A549 (cell line): Measurements from ENCODE around the gene UBE3C. TPM values are rescaled to one million over a fixed set of nuclear protein-coding genes. Genes with fewer than 3 reads are reported as not detected.

Experiments used
- ATAC-seq, 2 experiments: fragments of 200-7000 bp in 1 of 2; fragments of >200 bp in 1 of 2; cut with Nextera tagmentation in 1 of 2; cut with Tn5 transposase in 1 of 2; 3 replicates each; pipeline versions ENCODE4 v1.8.0 to v1.9.1; 2018 to 2020; ENCODE audit warnings: mild to moderate bottlenecking in 1 of 2, moderate library complexity in 1 of 2
- CTCF ChIA-PET: fragments of 300-600 bp; sonication (Branson Sonifier 250); formaldehyde crosslinking; extraction: SDS; loops from one replicate; lab custom pipeline; 2021; ENCODE audit warnings: antibody characterized with exemption, inconsistent platforms; lab: Yijun Ruan, JAX
- POLR2A ChIA-PET: fragments of 350-600 bp; formaldehyde crosslinking; extraction: SDS; loops from one replicate; lab custom pipeline; 2021; ENCODE audit warnings: antibody characterized with exemption, inconsistent platforms; lab: Yijun Ruan, JAX
- DNase-seq, 2 experiments: peaks; one replicate each; pipeline versions ENCODE4 v3.0.0 to v3.0.0-alpha.2; 2011 to 2016; ENCODE audit warnings: low read depth in 1 of 2, low spot score in 1 of 2
- FAIRE-seq: peaks from 2 replicates; lab custom pipeline; 2011; peaks lifted over from hg19 to GRCh38; lab: Jason Lieb, UNC
- H3K27ac ChIP-seq, 2 experiments: fragments of >200 bp; sonication (Bioruptor Twin); formaldehyde crosslinking; 3 replicates each; pipeline ENCODE4 v1.5.1; 2016 to 2017
- H3K4me1 ChIP-seq: fragments of >200 bp; sonication (Bioruptor Twin); formaldehyde crosslinking; 3 replicates; pipeline ENCODE4 v1.6.1; 2016
- H3K4me2 ChIP-seq: fragments of >200 bp; sonication (Bioruptor Twin); formaldehyde crosslinking; 3 replicates; pipeline ENCODE4 v1.6.1; 2016
- H3K4me3 ChIP-seq: fragments of >200 bp; sonication (Bioruptor Twin); formaldehyde crosslinking; 3 replicates; pipeline ENCODE4 v1.5.1; 2016
- H3K9me3 ChIP-seq: fragments of >200 bp; sonication (Bioruptor Twin); formaldehyde crosslinking; 3 replicates; pipeline ENCODE4 v1.6.1; 2016
- BHLHE40 ChIP-seq: IDR thresholded peaks from 2 replicates; pipeline ENCODE4 v1.6.1; 2012; ENCODE audit warnings: low read depth, low read length, inconsistent platforms
- CBX2 ChIP-seq: fragments of 200-600 bp; sonication (generic); IDR thresholded peaks from 2 replicates; pipeline ENCODE4 v1.6.1; 2016; ENCODE audit warnings: low read depth, mild to moderate bottlenecking, borderline replicate concordance
- CEBPB ChIP-seq, 2 experiments: fragments of >200 bp in 1 of 2; sonication (Bioruptor Twin) in 1 of 2; formaldehyde crosslinking in 1 of 2; IDR thresholded peaks; 2 replicates each; pipeline ENCODE4 v1.6.1; 2012 to 2016
- CHD2 ChIP-seq: fragments of 150-350 bp; IDR thresholded peaks from 2 replicates; pipeline ENCODE4 v1.6.1; 2014; ENCODE audit warnings: low read length; ENCODE audit not compliant: partially characterized antibody
- CHD4 ChIP-seq: fragments of 200-600 bp; sonication (generic); IDR thresholded peaks from 2 replicates; pipeline ENCODE4 v1.6.1; 2016; ENCODE audit warnings: antibody characterized with exemption, mild to moderate bottlenecking, borderline replicate concordance
- E2F6 ChIP-seq: IDR thresholded peaks from 2 replicates; pipeline ENCODE4 v1.6.1; 2012; ENCODE audit warnings: low read depth, borderline replicate concordance
- EHF ChIP-seq: fragments of 250-450 bp; sonication (Bioruptor Pico); IDR thresholded peaks from 2 replicates; pipeline ENCODE4 v1.5.0; 2020; ENCODE audit warnings: mild to moderate bottlenecking
- EHMT2 ChIP-seq: fragments of 200-600 bp; sonication (generic); IDR thresholded peaks from 2 replicates; pipeline ENCODE4 v1.6.1; 2016; ENCODE audit warnings: antibody characterized with exemption, low read depth, mild to moderate bottlenecking, moderate library complexity
- ELK1 ChIP-seq: fragments of 150-350 bp; IDR thresholded peaks from 2 replicates; pipeline ENCODE4 v1.6.1; 2014; ENCODE audit warnings: low read depth, mild to moderate bottlenecking, low read length
- ESRRA ChIP-seq: fragments of 150-350 bp; IDR thresholded peaks from 2 replicates; pipeline ENCODE4 v1.6.1; 2014; ENCODE audit warnings: mild to moderate bottlenecking, low read length, borderline replicate concordance
- FOSB ChIP-seq: fragments of 250-450 bp; sonication (Bioruptor Pico); IDR thresholded peaks from 2 replicates; pipeline ENCODE4 v1.5.0; 2020; ENCODE audit warnings: mild to moderate bottlenecking, moderate library complexity
- FOSL2 ChIP-seq, 2 experiments: fragments of 450-650 bp in 1 of 2; fragments of >200 bp in 1 of 2; sonication (Bioruptor Twin) in 1 of 2; formaldehyde crosslinking; IDR thresholded peaks; 2 replicates each; pipeline versions ENCODE4 v1.5.0 to v1.6.1; 2016 to 2020; ENCODE audit warnings: mild to moderate bottlenecking in 1 of 2, moderate library complexity in 1 of 2
- FOXS1 ChIP-seq: fragments of 250-450 bp; sonication (Bioruptor Pico); IDR thresholded peaks from 2 replicates; pipeline ENCODE4 v1.5.0; 2020; ENCODE audit warnings: mild to moderate bottlenecking, moderate library complexity
- GATA3 ChIP-seq: IDR thresholded peaks from 2 replicates; pipeline ENCODE4 v1.6.1; 2012; ENCODE audit warnings: borderline replicate concordance
- HDAC2 ChIP-seq: fragments of 200-600 bp; sonication (generic); IDR thresholded peaks from 2 replicates; pipeline ENCODE4 v1.6.1; 2016
- HOXB13 ChIP-seq: fragments of 250-450 bp; sonication (Bioruptor Pico); IDR thresholded peaks from 2 replicates; pipeline ENCODE4 v1.5.0; 2020; ENCODE audit warnings: low read depth, mild to moderate bottlenecking, moderate library complexity
- HOXB5 ChIP-seq: fragments of 250-450 bp; sonication (Bioruptor Pico); IDR thresholded peaks from 2 replicates; pipeline ENCODE4 v1.5.0; 2020; ENCODE audit warnings: mild to moderate bottlenecking, moderate library complexity
- JUN ChIP-seq, 2 experiments: fragments of >200 bp; sonication (Bioruptor Twin); formaldehyde crosslinking; IDR thresholded peaks; 2 replicates in 1 of 2; 3 replicates in 1 of 2; pipeline ENCODE4 v1.6.1; 2016 to 2017
- JUNB ChIP-seq: fragments of >200 bp; sonication (Bioruptor Twin); formaldehyde crosslinking; IDR thresholded peaks from 2 replicates; pipeline ENCODE4 v1.6.1; 2016
- KDM5A ChIP-seq: fragments of 200-600 bp; sonication (generic); IDR thresholded peaks from 2 replicates; pipeline ENCODE4 v1.6.1; 2016; ENCODE audit warnings: antibody characterized with exemption, mild to moderate bottlenecking
- MAFK ChIP-seq: fragments of 450-650 bp; IDR thresholded peaks from 2 replicates; pipeline ENCODE4 v1.6.1; 2014; ENCODE audit not compliant: partially characterized antibody
- MAZ ChIP-seq: fragments of 150-350 bp; IDR thresholded peaks from 2 replicates; pipeline ENCODE4 v1.6.1; 2014; ENCODE audit warnings: antibody characterized with exemption, low read depth, low read length, borderline replicate concordance
- MYC ChIP-seq: IDR thresholded peaks from 2 replicates; pipeline ENCODE4 v1.6.1; 2012; ENCODE audit warnings: mild to moderate bottlenecking, inconsistent platforms, low read length, improper control_type of control experiment, borderline replicate concordance
- NFE2L2 ChIP-seq: fragments of 150-350 bp; conservative IDR thresholded peaks from 2 replicates; pipeline ENCODE4 v1.6.1; 2014; ENCODE audit warnings: low read length
- POLR2A ChIP-seq: IDR thresholded peaks from 2 replicates; pipeline ENCODE4 v1.6.1; 2012; ENCODE audit warnings: mild to moderate bottlenecking, low read length
- RAD21 ChIP-seq, 2 experiments: fragments of >200 bp in 1 of 2; sonication (Bioruptor Twin) in 1 of 2; formaldehyde crosslinking in 1 of 2; IDR thresholded peaks in 1 of 2; conservative IDR thresholded peaks in 1 of 2; 2 replicates in 1 of 2; 3 replicates in 1 of 2; pipeline ENCODE4 v1.6.1; 2012 to 2018; ENCODE audit warnings: inconsistent platforms in 1 of 2
- RARB ChIP-seq: fragments of 250-450 bp; sonication (Bioruptor Pico); IDR thresholded peaks from 2 replicates; pipeline ENCODE4 v1.8.0; 2021; ENCODE audit warnings: mild to moderate bottlenecking, moderate library complexity
- RCOR1 ChIP-seq: fragments of 150-350 bp; IDR thresholded peaks from 2 replicates; pipeline ENCODE4 v1.6.1; 2014; ENCODE audit warnings: antibody characterized with exemption, low read length, low read depth
- RFX5 ChIP-seq: fragments of 450-650 bp; IDR thresholded peaks from 2 replicates; pipeline ENCODE4 v1.7.1; 2014; ENCODE audit warnings: antibody characterized with exemption, mild to moderate bottlenecking, moderate library complexity
- SMC3 ChIP-seq: fragments of >200 bp; sonication (Bioruptor Twin); formaldehyde crosslinking; IDR thresholded peaks from 3 replicates; pipeline ENCODE4 v1.6.1; 2018; ENCODE audit warnings: inconsistent platforms
- TFCP2L1 ChIP-seq: fragments of 250-450 bp; sonication (Bioruptor Pico); IDR thresholded peaks from 2 replicates; pipeline ENCODE4 v1.5.0; 2021; ENCODE audit warnings: mild to moderate bottlenecking
- TP53 ChIP-seq: fragments of 250-450 bp; sonication (Bioruptor Pico); IDR thresholded peaks from 2 replicates; pipeline ENCODE4 v1.5.0; 2021; ENCODE audit warnings: mild to moderate bottlenecking, moderate library complexity
- USF2 ChIP-seq: fragments of 450-650 bp; IDR thresholded peaks from 2 replicates; pipeline ENCODE4 v1.6.1; 2014; ENCODE audit warnings: antibody characterized with exemption
- ZC3H11A ChIP-seq: fragments of 450-650 bp; IDR thresholded peaks from 2 replicates; pipeline ENCODE4 v1.6.1; 2014; ENCODE audit warnings: antibody characterized with exemption, mild to moderate bottlenecking
- ZFP36 ChIP-seq: fragments of 450-650 bp; IDR thresholded peaks from 2 replicates; pipeline ENCODE4 v1.6.1; 2014; ENCODE audit warnings: borderline replicate concordance; ENCODE audit not compliant: partially characterized antibody
- WGBS: methylation state at CpG from one replicate; pipeline ENCODE4 v1.1.6; 2017; ENCODE audit errors: missing lambda C conversion rate; 5-methylcytosine and 5-hydroxymethylcytosine counted together
- polyA plus RNA-seq, 4 experiments: library from polyadenylated mRNA; depleted of rRNA in 3 of 4; stranded (reverse); fragments of >200 nt; fragmentation: RNase III in 1 of 4; extraction: RNeasy Plus Mini Kit Qiagen cat#74134 plus additional on column Dnase treatment in 1 of 4; gene quantifications; 2 replicates in 3 of 4; 3 replicates in 1 of 4; pipeline ENCODE4 v1.2.3, GENCODE V29; 2011 to 2017
- TF ChIP-seq, protein P1 (sequence below): fragments of 250-450 bp; sonication (Bioruptor Pico); IDR thresholded peaks from 2 replicates; pipeline ENCODE4 v1.5.0; 2020; ENCODE audit warnings: low read depth, mild to moderate bottlenecking, moderate library complexity

The UBE3C gene
- polyA plus RNA-seq, 2 of the 4 experiments (the other 2 are of a cell fraction), result 52.1 to 73.2 TPM

DNA sequence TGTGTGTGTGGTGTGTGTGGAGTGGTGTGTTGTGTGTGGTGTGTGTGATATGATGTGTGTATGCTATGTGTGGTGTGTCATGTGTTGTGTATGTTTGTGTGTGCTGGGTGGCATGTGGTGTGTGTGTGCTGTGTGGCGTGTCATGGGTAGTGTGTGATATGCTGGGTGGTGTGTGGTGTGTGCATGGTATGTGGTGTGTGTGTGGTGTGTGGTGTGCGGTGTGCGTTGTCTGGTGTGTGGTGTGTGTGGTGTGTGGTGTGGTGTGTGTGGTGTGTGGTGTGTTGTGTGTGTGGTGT lies 160.5 kb downstream of the UBE3C start:
- peaks cover 21% of the 10 kb centered on the region for H3K4me1 ChIP-seq
- ChIA-PET POLR2A (interaction anchor here (0.6 to 1.5 kb wide), 5 partner anchors 12 to 364 kb away, joined by 3 to 9 read pairs (median 4); partner anchors contain the start of gene DNAJB6), CTCF (interaction anchor here (0.5 to 1.9 kb wide), 6 partner anchors 13 to 42 kb away, joined by 3 to 7 read pairs (median 3); partner anchors contain the start of gene DNAJB6)
- peak overlapping the region; percentile 87 for H3K4me2 ChIP-seq
- TF ChIP-seq BHLHE40 (no peak), HOXB5 (CRISPR knock-in tag) (no peak), POLR2A (peak; percentile 7; the same call in 1 of the 2 replicates), CEBPB (IDR thresholded peaks at IDR 0.05) (no peak), FOXS1 (CRISPR knock-in tag) (no peak)
- H3K27ac ChIP-seq, result peak overlapping the region; percentile 83 to 89
- 76% methylated on average over 3 of the region's 3 CpGs for WGBS
- FAIRE-seq, result no peak
- DNase-seq, result no peak
- no peak for ATAC-seq
- peak overlapping the region; percentile 36 for H3K4me3 ChIP-seq
- no peaks in the 10 kb centered on the region for H3K9me3 ChIP-seq

DNA sequence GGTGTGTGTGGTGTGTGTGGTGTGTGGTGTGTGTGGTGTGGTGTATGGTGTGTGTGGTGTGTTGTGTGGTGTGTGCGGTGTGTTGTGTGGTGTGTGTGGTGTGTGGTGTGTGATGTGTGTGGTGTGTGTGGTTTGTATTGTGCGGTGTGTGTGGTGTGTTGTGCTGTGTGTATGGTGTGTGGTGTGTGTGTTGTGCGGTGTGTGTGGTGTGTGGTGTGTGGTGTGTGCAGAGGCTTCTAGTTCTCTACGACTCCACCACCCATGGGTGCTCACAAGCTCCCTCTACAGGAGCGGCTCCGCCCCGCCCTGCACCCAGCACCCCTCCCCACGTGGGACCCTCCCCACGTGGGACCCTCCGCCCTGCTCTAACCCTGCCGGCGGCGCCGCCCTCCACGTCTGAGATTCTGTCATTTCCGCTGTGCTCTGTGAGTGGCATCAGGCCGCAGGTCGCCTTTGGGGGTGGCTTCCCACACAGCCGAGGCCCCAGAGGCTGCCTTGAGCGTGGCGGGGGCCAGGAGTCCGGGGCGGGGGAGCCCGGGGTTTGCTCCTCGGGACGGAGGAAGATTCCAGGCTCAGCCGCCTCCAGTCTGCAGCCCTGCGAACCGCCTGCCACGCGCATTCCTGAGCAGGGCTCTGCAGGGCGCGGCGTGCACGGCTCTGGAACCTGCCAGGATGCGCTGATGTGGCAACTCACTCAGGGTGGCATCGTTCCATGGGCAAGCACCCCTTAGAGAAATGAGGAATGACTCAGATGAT lies 161.1 kb downstream of the UBE3C start:
- H3K27ac ChIP-seq, result peak overlapping the region; percentile 83 to 89
- H3K4me3 ChIP-seq, result peak overlapping the region; percentile 36
- CTCF ChIA-PET, result interaction anchor here (0.5 to 1.9 kb wide), 12 partner anchors 9 to 95 kb away, joined by 3 to 7 read pairs (median 3); partner anchors contain the start of gene DNAJB6
- H3K4me2 ChIP-seq, result peak overlapping the region; percentile 87
- peak; percentile 86 to 87 for ATAC-seq
- FAIRE-seq, result no peak
- WGBS, result 12% methylated on average over 18 of the region's 37 CpGs
- DNase-seq, result peak; percentile 87 to 89
- POLR2A ChIA-PET, result interaction anchor here (0.6 to 1.5 kb wide), 6 partner anchors 13 to 364 kb away, joined by 3 to 9 read pairs (median 4); partner anchors contain the start of gene DNAJB6
- H3K4me1 ChIP-seq, result peaks cover 21% of the 10 kb centered on the region
- H3K9me3 ChIP-seq, result no peaks in the 10 kb centered on the region
- TF ChIP-seq POLR2A (no peak), ZFP36 (no peak), EHF (CRISPR knock-in tag) (no peak), GATA3 (no peak), FOXS1 (CRISPR knock-in tag) (no peak), E2F6 (peak; percentile 80), KDM5A (no peak), MYC (peak; percentile 95), ESRRA (no peak), EHMT2 (no peak), RFX5 (no peak), SMC3 (peak; percentile 4; the same call in 2 of the 3 replicates), ELK1 (no peak), TP53 (CRISPR knock-in tag) (no peak), USF2 (peak; percentile 96), MAFK (peak; percentile 71), ZC3H11A (no peak), NFE2L2 (no peak), CHD2 (no peak), RAD21 (conservative IDR thresholded peaks at IDR 0.05 in 1 of 2, IDR thresholded peaks at IDR 0.05 in 1 of 2) (no peak), HDAC2 (no peak), CHD4 (no peak), HOXB13 (CRISPR knock-in tag) (peak; percentile 9; the same call in 1 of the 2 replicates), JUN (IDR thresholded peaks at IDR 0.05) (peak in 1 of 2 experiments; percentile 52; a peak in 2 of 5 replicates), JUNB (no peak), FOSL2 (IDR thresholded peaks at IDR 0.05) (no peak), FOSL2 (CRISPR knock-in tag; IDR thresholded peaks at IDR 0.05) (peak; percentile 66; the same call in 1 of the 2 replicates), RCOR1 (no peak), CBX2 (no peak), RARB (CRISPR knock-in tag) (no peak), TFCP2L1 (CRISPR knock-in tag) (0 out of 2 replicates have a peak, but pooled peaks have one; percentile 18), MAZ (0 out of 2 replicates have a peak, but pooled peaks have one; percentile 23), FOSB (no peak)
- TF ChIP-seq, protein P1, sequence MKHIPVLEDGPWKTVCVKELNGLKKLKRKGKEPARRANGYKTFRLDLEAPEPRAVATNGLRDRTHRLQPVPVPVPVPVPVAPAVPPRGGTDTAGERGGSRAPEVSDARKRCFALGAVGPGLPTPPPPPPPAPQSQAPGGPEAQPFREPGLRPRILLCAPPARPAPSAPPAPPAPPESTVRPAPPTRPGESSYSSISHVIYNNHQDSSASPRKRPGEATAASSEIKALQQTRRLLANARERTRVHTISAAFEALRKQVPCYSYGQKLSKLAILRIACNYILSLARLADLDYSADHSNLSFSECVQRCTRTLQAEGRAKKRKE (CRISPR knock-in tag), result no peak
